Sigmoid colon (tissue), 4 donors: Measurements from ENCODE around the gene ESYT2.

Experiments
- POLR2A ChIP-seq, 2 donors: fragments of 450-650 bp; IDR thresholded peaks; one replicate each; pipeline ENCODE4 v1.6.1; 2016; ENCODE audit warnings: antibody characterized with exemption in 2 of 2, mild to moderate bottlenecking in 2 of 2, moderate library complexity in 2 of 2
- POLR2AphosphoS5 ChIP-seq, 4 donors: sonication (generic); formaldehyde crosslinking; IDR thresholded peaks; one replicate each; pipeline ENCODE4 v1.6.1; 2017; ENCODE audit warnings: antibody characterized with exemption in 4 of 4
- TF ChIP-seq, protein P1 (sequence below), 4 experiments: fragments of 450-650 bp in 3 of 4; fragments of 200-600 bp in 1 of 4; IDR thresholded peaks; one replicate each; pipeline ENCODE4 v1.5.1; 2016 to 2019; ENCODE audit warnings: antibody characterized with exemption in 4 of 4, mild to moderate bottlenecking in 3 of 4, moderate library complexity in 2 of 4

GRCh38 chr7:158816995-158817394, 12.3 kb downstream of the ESYT2 start:
- TF ChIP-seq POLR2A (IDR thresholded peaks at IDR 0.05) (no peak), POLR2AphosphoS5 (IDR thresholded peaks at IDR 0.05) (no peak)
- TF ChIP-seq, protein P1, sequence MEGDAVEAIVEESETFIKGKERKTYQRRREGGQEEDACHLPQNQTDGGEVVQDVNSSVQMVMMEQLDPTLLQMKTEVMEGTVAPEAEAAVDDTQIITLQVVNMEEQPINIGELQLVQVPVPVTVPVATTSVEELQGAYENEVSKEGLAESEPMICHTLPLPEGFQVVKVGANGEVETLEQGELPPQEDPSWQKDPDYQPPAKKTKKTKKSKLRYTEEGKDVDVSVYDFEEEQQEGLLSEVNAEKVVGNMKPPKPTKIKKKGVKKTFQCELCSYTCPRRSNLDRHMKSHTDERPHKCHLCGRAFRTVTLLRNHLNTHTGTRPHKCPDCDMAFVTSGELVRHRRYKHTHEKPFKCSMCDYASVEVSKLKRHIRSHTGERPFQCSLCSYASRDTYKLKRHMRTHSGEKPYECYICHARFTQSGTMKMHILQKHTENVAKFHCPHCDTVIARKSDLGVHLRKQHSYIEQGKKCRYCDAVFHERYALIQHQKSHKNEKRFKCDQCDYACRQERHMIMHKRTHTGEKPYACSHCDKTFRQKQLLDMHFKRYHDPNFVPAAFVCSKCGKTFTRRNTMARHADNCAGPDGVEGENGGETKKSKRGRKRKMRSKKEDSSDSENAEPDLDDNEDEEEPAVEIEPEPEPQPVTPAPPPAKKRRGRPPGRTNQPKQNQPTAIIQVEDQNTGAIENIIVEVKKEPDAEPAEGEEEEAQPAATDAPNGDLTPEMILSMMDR (IDR thresholded peaks at IDR 0.05): no peak
